Measurements from ENCODE around the gene AFTPH. TPM values are rescaled to one million over a fixed set of nuclear protein-coding genes. Genes with fewer than 3 reads are reported as not detected.

The AFTPH gene
- total RNA-seq, 2 experiments from 2014 or later: 34.3 to 38.9 TPM

- Mint-ChIP-seq H3K36me3 (no peaks in the 10 kb centered on the region), H3K4me1 (peaks cover 17% of the 10 kb centered on the region), H3K27me3 (peaks cover 7% of the 10 kb centered on the region), H3K27ac (no peak overlapping the region), H3K4me3 (no peak overlapping the region), H3K9me3 (no peaks in the 10 kb centered on the region)
- DNase-seq (no peak), ATAC-seq (ENCODE audit: low read depth) (no peak)
- POLR2A ChIA-PET: interaction anchor here (0.6 kb wide), 1 partner anchor 434 kb away, joined by 3 read pairs; no protein-coding TSS in a partner anchor
These were observed 36.7 kb upstream of the AFTPH start for GRCh38 chr2:64487256-64488049.

- H3K36me3 Mint-ChIP-seq: no peaks in the 10 kb centered on the region
- H3K27me3 Mint-ChIP-seq: peaks cover 12% of the 10 kb centered on the region
- H3K4me1 Mint-ChIP-seq: peaks cover 17% of the 10 kb centered on the region
- H3K4me3 Mint-ChIP-seq: peak overlapping the region; percentile 18
- H3K9me3 Mint-ChIP-seq: no peaks in the 10 kb centered on the region
- H3K27ac Mint-ChIP-seq: no peak overlapping the region
- POLR2A ChIA-PET: interaction anchor here (0.6 to 1.1 kb wide), 2 partner anchors 9 to 435 kb away, joined by 3 read pairs; no protein-coding TSS in a partner anchor
- peak; percentile 77 for DNase-seq
- peak; percentile 69 for ATAC-seq (ENCODE audit: low read depth)
These were observed 35.8 kb upstream of the AFTPH start for GRCh38 chr2:64488050-64488974.

GRCh38 chr2:64489081-64489751 is 34.9 kb upstream of the AFTPH start:
- Mint-ChIP-seq H3K4me3 (peak overlapping the region; percentile 53), H3K27ac (peak overlapping the region; percentile 66), H3K4me1 (peaks cover 17% of the 10 kb centered on the region), H3K36me3 (no peaks in the 10 kb centered on the region), H3K9me3 (no peaks in the 10 kb centered on the region), H3K27me3 (peaks cover 18% of the 10 kb centered on the region)
- POLR2A ChIA-PET: interaction anchor here (1.1 kb wide), 1 partner anchor 10 kb away, joined by 3 read pairs; no protein-coding TSS in a partner anchor
- ATAC-seq (ENCODE audit: low read depth) (peak; percentile 37), DNase-seq (no peak)

GRCh38 chr2:64491426-64491825 is 32.7 kb upstream of the AFTPH start:
- no peaks in the 10 kb centered on the region for H3K36me3 Mint-ChIP-seq
- H3K4me1 Mint-ChIP-seq: peaks cover 17% of the 10 kb centered on the region
- H3K27me3 Mint-ChIP-seq: peaks cover 21% of the 10 kb centered on the region
- H3K4me3 Mint-ChIP-seq: no peak overlapping the region
- ATAC-seq (ENCODE audit: low read depth): no peak
- no peaks in the 10 kb centered on the region for H3K9me3 Mint-ChIP-seq
- no peak for DNase-seq
- POLR2A ChIA-PET: no interaction called here
- no peak overlapping the region for H3K27ac Mint-ChIP-seq

GRCh38 chr2:64492272-64492671 is 31.9 kb upstream of the AFTPH start:
- ATAC-seq (ENCODE audit: low read depth) (no peak), DNase-seq (no peak)
- Mint-ChIP-seq H3K4me3 (no peak overlapping the region), H3K27ac (no peak overlapping the region), H3K36me3 (no peaks in the 10 kb centered on the region), H3K27me3 (peaks cover 24% of the 10 kb centered on the region), H3K4me1 (peaks cover 17% of the 10 kb centered on the region), H3K9me3 (no peaks in the 10 kb centered on the region)
- POLR2A ChIA-PET: no interaction called here

- Mint-ChIP-seq H3K9me3 (no peaks in the 10 kb centered on the region), H3K4me3 (no peak overlapping the region), H3K36me3 (no peaks in the 10 kb centered on the region), H3K27me3 (peaks cover 30% of the 10 kb centered on the region), H3K4me1 (peaks cover 17% of the 10 kb centered on the region), H3K27ac (no peak overlapping the region)
- DNase-seq: no peak
- ATAC-seq (ENCODE audit: low read depth): no peak
- POLR2A ChIA-PET: no interaction called here
These were observed 31.3 kb upstream of the AFTPH start for GRCh38 chr2:64492821-64493220.

GRCh38 chr2:64493788-64494187 is 30.3 kb upstream of the AFTPH start:
- Mint-ChIP-seq H3K4me3 (no peak overlapping the region), H3K36me3 (no peaks in the 10 kb centered on the region), H3K9me3 (no peaks in the 10 kb centered on the region), H3K27me3 (peaks cover 37% of the 10 kb centered on the region), H3K4me1 (peaks cover 14% of the 10 kb centered on the region), H3K27ac (no peak overlapping the region)
- POLR2A ChIA-PET: no interaction called here
- no peak for DNase-seq
- ATAC-seq (ENCODE audit: low read depth): no peak

- no peak for ATAC-seq (ENCODE audit: low read depth)
- Mint-ChIP-seq H3K4me3 (no peak overlapping the region), H3K27me3 (peaks cover 47% of the 10 kb centered on the region), H3K9me3 (no peaks in the 10 kb centered on the region), H3K4me1 (peaks cover 12% of the 10 kb centered on the region), H3K36me3 (no peaks in the 10 kb centered on the region), H3K27ac (no peak overlapping the region)
- POLR2A ChIA-PET: no interaction called here
- no peak for DNase-seq
These were observed 25.7 kb upstream of the AFTPH start for GRCh38 chr2:64498438-64498837.

- no peak overlapping the region for H3K27ac Mint-ChIP-seq
- H3K9me3 Mint-ChIP-seq: no peaks in the 10 kb centered on the region
- H3K36me3 Mint-ChIP-seq: no peaks in the 10 kb centered on the region
- POLR2A ChIA-PET: no interaction called here
- no peak for ATAC-seq (ENCODE audit: low read depth)
- no peak for DNase-seq
- no peak overlapping the region for H3K4me3 Mint-ChIP-seq
- peaks cover 12% of the 10 kb centered on the region for H3K4me1 Mint-ChIP-seq
- peaks cover 39% of the 10 kb centered on the region for H3K27me3 Mint-ChIP-seq
These were observed 23.6 kb upstream of the AFTPH start for GRCh38 chr2:64500549-64500948.

- Mint-ChIP-seq H3K27ac (no peak overlapping the region), H3K4me1 (peaks cover 12% of the 10 kb centered on the region), H3K27me3 (peaks cover 34% of the 10 kb centered on the region), H3K4me3 (no peak overlapping the region), H3K36me3 (no peaks in the 10 kb centered on the region), H3K9me3 (no peaks in the 10 kb centered on the region)
- POLR2A ChIA-PET: no interaction called here
- ATAC-seq (ENCODE audit: low read depth): no peak
- DNase-seq: no peak
These were observed 22.2 kb upstream of the AFTPH start for GRCh38 chr2:64501946-64502345.

GRCh38 chr2:64502860-64503259 is 21.3 kb upstream of the AFTPH start:
- H3K27ac Mint-ChIP-seq: no peak overlapping the region
- peaks cover 25% of the 10 kb centered on the region for H3K27me3 Mint-ChIP-seq
- ATAC-seq (ENCODE audit: low read depth) (no peak), DNase-seq (no peak)
- H3K4me3 Mint-ChIP-seq: no peak overlapping the region
- POLR2A ChIA-PET: no interaction called here
- peaks cover 12% of the 10 kb centered on the region for H3K4me1 Mint-ChIP-seq
- H3K9me3 Mint-ChIP-seq: no peaks in the 10 kb centered on the region
- H3K36me3 Mint-ChIP-seq: no peaks in the 10 kb centered on the region

GRCh38 chr2:64504774-64505720 is 19.1 kb upstream of the AFTPH start:
- Mint-ChIP-seq H3K4me1 (peaks cover 8% of the 10 kb centered on the region), H3K9me3 (no peaks in the 10 kb centered on the region), H3K27me3 (peaks cover 18% of the 10 kb centered on the region), H3K36me3 (no peaks in the 10 kb centered on the region), H3K27ac (no peak overlapping the region), H3K4me3 (no peak overlapping the region)
- DNase-seq (no peak), ATAC-seq (ENCODE audit: low read depth) (no peak)
- POLR2A ChIA-PET: no interaction called here

All from activated naive CD8-positive, alpha-beta T cell treated with anti-CD3 and anti-CD28 coated beads, Interleukin-2, amount 10 ng/mL, durations not matched to agents 7 days and 5 days (primary cell).